ENCODE data around the gene MRPS18A.
A peak's percentile ranks its signal among the peaks of the same experiment; 100 is the strongest.

Gene MRPS18A

DNA sequence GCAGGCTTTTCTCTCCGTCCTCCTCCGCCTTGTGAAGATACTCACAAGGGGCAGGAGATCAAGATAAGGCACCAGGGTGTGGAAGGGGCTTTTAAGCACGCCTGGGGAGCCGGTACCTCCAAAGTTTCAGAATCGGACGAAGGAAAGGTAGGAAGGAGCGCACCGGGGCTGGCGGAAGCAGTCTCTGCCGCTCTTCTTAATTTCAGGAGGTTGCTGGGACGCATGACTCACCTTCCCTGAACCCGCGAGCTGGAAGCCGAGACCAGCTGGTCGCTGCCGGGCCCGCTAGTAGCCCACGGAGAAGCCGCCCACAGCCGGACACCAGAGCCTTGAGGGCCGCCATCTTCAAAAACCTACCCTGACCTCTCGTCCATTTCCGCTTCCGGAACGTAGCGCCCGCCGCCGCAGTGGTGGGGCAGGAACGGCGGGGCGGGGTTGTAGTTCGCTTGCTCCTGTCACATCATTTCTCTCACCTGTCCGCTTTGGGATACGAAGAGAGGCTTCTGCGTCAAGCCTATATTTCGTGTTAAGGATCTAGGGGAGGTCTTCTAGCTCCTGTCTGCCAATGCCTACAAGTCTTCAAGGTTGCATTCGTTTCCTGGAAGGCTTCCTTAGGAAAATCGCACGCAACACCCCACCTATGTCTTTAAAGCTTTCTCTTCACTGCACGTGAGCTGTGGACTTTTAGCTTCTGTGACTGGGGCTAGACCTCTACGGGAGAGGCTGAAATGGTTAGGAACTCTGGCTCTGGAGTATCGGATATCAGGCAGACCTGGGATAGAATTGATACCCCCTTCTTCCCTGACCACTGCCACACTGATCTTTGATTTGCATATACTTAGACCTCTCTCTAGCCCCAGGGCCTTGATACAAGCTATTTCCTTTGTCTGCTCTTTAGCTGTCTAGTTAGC, at the start of gene MRPS18A:
TSS of gene MRPS18A (minus strand) at position 355 of the 911 bp plus-strand sequence. CDS start at position 343, 12 bp downstream.
- no peak for DNase-seq

DNA sequence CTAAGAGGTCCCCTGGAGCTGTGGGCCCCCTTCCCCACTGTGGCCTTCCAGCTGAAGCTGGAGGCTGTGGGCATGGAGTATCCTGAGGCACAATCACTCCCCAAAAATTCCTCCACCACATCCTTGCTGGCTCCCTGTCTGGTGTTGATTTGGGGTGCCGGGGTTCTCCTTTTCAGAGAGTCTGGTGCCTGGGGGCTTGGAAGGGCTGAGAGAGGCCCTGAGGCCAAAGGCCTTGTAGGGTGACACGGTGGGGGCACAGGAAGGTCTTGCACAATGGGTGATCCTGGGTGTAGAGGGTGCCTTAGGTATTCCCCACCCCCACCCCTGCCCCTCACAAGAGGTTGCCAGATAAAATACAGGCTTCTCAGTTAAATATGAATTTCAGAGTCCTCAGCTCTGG, 49.3 kb upstream of the MRPS18A start:
- no peak for DNase-seq

DNA sequence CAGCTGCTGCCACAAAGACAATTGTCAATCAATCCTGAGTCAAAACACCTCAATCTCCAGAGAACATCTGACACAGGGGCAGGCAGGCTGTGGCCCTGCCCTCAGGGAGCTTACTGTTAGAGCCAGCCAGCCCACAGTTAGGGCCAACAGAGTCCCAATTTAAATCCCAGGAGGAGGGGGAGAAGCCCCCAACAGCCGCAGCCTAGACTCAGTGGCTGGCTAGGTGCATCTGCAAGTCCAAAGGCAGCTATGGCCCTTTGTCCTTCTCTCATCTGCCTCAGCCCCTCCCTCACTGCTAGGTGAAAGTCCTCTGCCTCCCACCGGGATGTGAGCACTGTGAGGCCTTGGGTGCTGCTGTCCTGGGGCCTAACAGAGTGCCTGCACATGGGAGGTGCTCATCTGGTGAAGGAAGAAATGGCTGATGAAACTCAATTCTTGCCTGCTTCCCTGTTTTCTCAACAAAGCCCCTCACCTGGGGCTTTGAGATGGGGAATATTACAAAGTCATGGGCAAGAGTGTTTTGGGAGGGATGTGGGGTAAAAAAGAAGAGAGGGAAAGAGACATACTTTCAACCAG, 48.7 kb upstream of the MRPS18A start:
- no peak for DNase-seq

DNA sequence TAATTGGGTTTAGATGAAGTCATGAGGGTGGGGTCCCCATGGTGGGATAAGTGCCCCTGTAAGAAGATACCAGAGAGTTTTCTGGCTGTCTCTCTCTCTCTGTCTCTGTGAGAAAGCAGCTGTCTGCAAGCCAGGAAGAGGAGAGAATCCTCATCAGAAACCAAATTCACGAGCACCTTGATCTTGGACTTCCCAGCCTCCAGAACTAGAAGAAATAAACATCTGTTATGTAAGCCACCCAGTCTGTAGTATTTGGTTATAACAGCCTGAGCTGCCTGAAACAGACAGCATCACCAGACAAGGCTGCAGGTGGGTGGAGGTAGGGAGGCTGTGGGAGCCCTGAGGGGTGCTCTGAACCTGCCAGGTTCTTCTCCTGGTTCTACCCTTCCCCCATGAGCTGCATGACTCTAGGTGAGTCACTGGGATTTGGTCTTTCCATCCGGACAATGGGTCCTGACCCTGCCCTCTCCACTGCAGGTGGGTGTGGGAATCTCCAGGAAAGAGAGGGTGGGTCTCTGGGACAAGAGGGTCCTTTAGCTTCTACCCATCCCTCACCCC, 48.1 kb upstream of the MRPS18A start:
- DNase-seq: no peak

DNA sequence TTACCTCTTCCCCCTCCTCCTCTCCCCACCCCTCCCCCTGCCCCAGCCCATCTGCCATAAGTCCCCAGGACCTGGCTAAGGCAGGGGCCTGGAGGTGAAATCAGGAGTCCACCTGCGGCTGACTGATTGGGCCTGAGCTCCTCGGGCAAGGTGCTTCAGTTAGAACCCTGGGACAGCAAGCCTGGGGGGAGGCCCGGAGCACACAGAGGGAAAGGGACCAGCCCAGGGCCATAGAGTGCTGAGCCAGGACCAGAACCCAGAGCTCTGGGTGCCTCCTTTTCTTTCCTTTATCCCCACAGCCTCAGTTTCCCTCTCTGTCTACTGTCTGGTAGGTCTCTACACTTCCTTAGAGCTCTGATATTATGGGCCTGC, 46.7 kb upstream of the MRPS18A start:
- no peak for DNase-seq

- DNase-seq: no peak
Measured at GRCh38 chr6:43733471-43734293, 46.1 kb upstream of the MRPS18A start.

GRCh38 chr6:43730634-43731033, 43.0 kb upstream of the MRPS18A start:
- DNase-seq: no peak

DNA sequence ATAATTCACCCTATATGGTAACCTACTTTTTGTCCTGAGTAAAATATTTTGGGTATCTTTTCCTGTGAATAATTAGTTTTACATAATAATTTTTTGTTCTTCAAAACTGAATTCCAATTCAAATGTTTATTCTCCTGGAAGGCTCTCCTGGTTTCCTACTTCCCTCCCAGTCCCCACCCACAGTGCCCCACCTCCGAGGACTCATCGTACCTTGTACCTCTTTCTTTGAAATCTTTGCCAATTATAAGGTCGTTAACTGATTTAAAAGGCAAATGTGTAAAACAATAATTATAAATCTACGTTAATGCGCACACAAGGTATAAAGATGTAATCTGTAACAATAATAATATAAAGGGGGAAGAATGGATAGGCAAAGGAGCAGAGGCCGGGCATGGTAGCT, 41.9 kb upstream of the MRPS18A start:
- DNase-seq: no peak

DNA sequence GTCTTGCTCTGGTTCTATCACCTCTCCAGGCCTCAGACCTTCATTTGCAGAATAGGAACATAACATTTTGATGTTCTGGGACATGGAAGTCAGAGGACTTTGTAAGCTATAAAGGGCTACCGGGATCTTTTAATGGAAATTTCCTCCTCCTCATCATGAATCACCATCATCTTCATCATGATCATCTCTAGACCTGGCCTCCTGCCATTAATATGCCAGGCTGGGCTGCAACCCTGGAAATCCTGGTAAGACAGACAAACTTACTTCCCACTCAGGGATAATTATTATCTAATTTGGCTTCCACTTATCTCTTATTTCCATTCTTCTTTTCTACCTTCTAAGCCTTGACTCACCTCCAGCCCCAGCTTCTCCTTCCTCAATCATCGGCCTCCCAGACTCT, 41.0 kb upstream of the MRPS18A start:
- DNase-seq: no peak

DNA sequence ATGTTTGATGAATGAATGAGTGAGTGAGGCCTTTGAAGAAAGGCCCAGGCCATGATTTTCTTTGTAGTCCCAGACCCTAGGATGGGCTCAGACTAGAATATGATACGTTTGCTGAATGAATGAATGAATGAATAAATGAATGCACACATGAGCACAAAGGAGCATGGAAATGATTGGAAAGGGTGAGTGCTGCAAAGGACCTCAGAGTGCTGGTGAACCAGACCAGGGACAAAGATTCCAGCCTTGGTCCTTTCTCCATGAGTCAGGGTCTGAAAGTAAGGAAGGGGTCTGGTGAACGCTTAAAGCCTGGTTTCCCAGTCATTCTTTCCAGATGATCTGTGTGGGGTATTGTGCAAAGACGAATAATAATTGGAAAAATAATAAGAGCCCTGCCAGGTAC, 40.0 kb upstream of the MRPS18A start:
- no peak for DNase-seq

DNA sequence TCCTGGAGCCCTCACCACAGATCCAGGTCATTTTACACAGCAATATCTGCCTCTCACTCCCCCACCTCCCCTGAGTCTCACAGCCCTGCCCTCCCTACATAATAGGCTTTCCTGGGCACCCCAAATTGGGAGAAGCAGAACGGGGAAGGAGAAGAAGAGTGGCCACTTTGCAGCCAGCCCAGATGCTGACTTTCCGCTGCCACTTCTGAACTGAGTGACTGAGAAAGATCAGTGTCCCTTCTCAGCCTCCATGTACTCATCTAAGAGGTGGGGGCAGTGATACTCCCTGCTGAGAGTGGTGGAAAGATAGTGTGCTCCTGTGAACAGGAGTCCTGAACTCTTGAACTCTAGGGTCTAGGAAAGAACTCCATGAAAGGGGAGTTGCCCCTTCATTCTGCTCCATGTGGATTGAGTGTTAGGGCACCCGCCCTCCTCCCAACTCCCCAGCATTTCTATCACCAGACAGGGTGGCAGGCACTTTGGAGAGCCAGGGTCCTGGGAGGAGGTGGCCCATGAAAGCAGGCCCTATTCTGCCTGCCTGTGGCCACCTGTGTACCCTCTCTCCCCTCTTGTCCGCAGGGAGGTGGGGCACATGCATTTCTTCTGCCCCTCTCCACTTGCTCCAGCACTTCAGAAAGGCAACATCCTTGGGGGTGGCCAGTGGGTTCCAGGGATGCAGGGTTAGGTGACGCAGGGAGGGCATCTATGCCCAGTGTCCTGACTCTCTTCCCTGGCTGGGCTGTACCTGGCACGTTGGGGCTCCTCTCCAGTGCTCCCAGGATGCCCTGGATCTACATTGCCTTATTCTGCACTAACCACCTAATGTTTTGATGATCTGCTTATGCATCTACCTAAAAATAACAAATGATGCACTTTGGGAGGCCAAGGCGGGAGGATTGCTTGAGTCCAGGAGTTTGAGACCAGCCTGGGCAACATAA, 38.3 kb upstream of the MRPS18A start:
- DNase-seq: no peak

- DNase-seq: peak; percentile 95
Measured at GRCh38 chr6:43724914-43725642, 37.5 kb upstream of the MRPS18A start.

GRCh38 chr6:43724354-43724753, 36.8 kb upstream of the MRPS18A start:
- no peak for DNase-seq

DNA sequence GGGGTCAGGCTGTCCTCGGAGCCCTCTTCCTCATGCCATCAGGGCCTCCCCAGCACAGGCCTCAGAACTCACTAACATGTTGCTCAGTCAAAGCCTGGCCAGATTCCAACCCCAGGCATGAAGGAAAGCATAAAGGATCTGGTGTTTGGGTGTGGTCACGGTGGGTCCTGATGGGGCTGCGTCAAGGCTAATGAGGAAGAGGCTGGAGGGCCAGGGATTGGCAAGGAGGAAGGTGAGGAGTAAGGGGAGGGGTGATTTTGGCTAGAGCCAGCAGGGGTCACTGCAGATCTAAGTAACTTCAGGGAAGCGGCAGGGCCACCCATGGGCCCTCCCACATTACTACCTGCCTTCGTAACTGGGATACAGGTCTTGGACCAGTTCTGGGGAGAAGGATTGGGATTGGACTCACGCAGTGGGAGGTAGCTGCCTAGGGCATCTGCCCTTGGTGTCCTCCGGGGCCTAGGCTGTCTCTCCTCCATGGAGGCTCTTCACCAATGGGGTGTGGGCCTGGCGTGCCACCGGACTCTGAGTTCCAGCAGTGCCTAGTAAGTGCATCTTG, 36.2 kb upstream of the MRPS18A start:
- peak; percentile 40 for DNase-seq

DNA sequence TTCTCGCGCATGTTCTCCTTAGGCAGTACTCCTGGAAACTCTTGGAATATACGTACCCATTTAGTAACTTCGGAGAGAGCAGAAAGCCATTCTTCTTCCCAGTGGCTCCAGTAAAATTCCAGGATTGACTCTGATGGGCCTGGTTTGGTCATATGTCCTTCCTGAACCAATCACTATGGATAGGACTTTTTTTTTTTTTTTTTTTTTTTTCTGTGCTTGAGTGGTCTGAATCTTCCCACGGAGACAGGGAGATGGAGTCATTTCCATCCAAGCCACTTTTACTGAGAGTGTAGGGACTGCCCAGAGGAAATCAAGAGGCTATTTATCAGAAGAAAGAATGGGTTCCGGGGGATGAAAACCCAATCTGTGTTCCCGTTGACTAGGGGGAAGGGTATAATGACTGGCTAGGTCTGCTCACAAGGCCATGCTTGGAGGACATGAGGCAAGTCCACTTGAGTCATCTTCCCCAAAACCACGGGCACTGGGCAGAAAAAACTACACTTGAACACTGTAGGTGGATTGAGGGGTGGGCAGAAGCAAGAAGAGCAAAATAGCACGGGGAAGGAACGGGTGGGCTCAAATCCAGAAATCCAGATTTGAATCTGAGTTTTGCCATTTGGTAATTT, 35.4 kb upstream of the MRPS18A start:
- no peak for DNase-seq

GRCh38 chr6:43720999-43721398, 33.4 kb upstream of the MRPS18A start:
- DNase-seq: no peak

DNA sequence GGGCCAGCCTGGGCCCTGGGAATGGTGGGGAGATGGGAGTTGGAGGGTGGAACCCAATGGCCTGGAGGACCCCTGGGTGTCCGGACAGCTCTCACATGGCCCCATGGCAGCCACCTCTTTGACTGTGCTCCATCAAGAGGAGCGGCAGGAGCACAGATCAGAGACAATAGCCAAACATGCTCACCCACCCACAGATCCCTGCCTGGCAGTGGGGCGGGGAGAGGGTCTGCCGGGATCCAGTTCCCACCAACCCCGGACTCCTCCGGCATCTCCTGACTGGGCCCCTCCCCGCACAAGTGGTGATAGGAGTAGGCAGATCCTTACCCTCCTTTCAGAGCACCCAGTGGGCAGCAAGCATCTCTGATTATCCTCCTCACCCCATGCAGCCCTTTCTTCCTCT, 31.9 kb upstream of the MRPS18A start:
- DNase-seq: no peak

DNA sequence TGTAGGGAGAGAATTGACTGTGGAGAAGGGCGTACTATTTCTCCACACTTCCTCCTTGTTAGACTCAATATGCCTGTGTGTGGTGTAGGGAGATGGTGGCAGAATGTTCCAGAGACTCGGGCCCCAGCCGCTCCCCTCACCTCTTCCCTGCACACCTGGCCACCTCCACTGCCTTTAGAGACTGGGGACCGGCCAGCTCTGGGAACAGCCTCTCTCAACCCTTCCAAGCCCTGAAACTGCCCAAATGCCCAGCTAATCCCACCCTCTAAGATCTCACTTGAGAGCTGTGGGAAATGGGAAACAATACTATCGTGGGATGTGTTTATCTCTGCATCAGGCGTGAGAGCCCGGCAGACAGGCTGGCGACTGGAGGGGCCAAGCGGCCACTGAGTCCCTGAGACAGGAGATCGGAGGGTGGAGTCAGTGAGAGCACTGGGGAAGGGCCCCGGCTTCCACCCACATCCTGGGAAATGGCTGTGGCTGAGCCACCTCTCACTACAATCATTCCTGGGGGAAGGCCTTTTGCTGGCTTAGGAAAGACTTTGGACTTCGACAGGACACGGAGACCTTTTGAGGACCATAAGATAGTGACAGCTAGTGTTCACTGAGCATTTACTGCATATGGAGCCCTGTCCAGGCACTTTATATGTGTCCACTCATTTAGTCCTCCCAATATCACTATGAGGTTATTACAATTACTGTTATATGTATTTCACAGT, 31.0 kb upstream of the MRPS18A start:
- no peak for DNase-seq

DNA sequence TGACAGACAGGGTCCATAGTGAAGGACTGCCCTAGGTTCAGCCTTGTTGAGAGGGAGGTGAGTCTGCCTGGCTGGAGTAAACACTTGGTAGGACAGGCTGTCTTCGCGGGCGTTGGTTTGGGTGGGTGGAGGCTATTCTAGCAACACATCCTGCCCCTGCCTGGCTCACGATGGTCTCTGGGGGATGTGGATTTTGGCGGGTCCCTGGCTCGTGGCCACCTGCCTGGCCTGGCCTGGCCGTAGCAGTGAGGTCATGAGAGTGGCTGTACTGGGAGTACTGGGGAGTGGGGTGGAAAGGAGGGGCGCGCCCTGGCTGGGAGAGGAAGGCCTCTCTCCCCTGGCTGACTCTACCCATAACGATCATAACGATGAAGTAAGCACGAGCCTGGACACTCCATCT, 30.2 kb upstream of the MRPS18A start:
- no peak for DNase-seq

GRCh38 chr6:43717389-43717788, 29.8 kb upstream of the MRPS18A start:
- no peak for DNase-seq

Measured in GF-D8 (cell line).